ENCODE results near the gene SUV39H2. TPM values are rescaled to one million over a fixed set of nuclear protein-coding genes. Genes with fewer than 3 reads are reported as not detected.
"Not testable (repeated sequence)": the region's sequence is repeated elsewhere in the genome, so short reads cannot be mapped to it uniquely, and the experiment has no call there.

SUV39H2 gene
- total RNA-seq, 4 donors from 2014 or later = 7.4 to 41.5 (median 12.2) TPM

DNA sequence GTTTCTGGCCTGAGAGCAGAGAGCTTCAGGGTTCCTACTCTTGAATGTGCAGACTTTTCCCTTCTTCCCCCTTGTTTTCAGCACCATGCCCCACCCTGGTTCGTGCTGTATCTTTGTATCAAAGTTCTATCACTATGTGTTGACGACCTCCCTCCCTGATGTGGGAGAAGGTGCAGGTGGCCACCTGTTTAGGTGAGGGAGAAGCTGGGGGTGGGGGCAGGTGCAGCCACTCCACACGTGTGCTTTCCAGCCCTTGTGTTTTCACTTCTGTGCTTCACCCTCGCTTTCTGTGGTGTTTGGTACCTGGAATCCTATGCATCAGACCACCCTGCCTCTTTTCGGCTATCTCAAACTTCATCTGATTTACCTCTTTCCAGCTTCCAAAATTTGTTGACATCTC lies 19.6 kb upstream of the SUV39H2 start:
- intact Hi-C loops (cut with DNase I; ENCODE audit: low total_unique reads) = no loop called here
- H3K9me3 ChIP-seq = no peaks in the 10 kb centered on the region
- no peaks in the 10 kb centered on the region for H3K36me3 ChIP-seq
- DNase-seq = no peak
- no peak overlapping the region for H3K27ac ChIP-seq
- H3K4me1 ChIP-seq = no peaks in the 10 kb centered on the region
- no peak overlapping the region for H3K4me3 ChIP-seq
- TF ChIP-seq, protein P1, sequence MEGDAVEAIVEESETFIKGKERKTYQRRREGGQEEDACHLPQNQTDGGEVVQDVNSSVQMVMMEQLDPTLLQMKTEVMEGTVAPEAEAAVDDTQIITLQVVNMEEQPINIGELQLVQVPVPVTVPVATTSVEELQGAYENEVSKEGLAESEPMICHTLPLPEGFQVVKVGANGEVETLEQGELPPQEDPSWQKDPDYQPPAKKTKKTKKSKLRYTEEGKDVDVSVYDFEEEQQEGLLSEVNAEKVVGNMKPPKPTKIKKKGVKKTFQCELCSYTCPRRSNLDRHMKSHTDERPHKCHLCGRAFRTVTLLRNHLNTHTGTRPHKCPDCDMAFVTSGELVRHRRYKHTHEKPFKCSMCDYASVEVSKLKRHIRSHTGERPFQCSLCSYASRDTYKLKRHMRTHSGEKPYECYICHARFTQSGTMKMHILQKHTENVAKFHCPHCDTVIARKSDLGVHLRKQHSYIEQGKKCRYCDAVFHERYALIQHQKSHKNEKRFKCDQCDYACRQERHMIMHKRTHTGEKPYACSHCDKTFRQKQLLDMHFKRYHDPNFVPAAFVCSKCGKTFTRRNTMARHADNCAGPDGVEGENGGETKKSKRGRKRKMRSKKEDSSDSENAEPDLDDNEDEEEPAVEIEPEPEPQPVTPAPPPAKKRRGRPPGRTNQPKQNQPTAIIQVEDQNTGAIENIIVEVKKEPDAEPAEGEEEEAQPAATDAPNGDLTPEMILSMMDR (IDR thresholded peaks at IDR 0.05) = no peak
- no peak for TF ChIP-seq POLR2A (IDR thresholded peaks at IDR 0.05)
- H3K27me3 ChIP-seq = no peaks in the 10 kb centered on the region

DNA sequence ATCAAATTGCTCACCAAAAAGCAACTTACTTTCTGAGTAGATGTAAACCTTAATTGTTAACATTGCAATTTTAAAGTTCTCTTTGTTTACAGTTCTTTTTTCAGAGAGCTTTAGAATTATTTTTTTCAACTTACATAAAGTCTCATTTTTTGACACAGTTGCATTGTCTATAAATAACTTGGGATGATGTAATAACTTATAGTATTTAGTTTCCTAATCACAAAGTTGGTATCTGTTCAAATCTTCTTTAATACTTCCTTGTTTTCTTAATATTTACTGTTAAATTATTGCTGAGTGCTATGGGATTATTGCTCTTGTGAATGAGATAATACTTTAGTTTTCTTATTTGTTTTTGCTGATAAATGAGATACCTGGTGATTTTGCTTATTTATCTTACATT lies 18.9 kb upstream of the SUV39H2 start:
- H3K9me3 ChIP-seq = no peaks in the 10 kb centered on the region
- no peaks in the 10 kb centered on the region for H3K4me1 ChIP-seq
- intact Hi-C loops (cut with DNase I; ENCODE audit: low total_unique reads) = no loop called here
- H3K27ac ChIP-seq = no peak overlapping the region
- H3K4me3 ChIP-seq = no peak overlapping the region
- H3K36me3 ChIP-seq = no peaks in the 10 kb centered on the region
- TF ChIP-seq POLR2A (IDR thresholded peaks at IDR 0.05) = no peak
- TF ChIP-seq, protein P1 (IDR thresholded peaks at IDR 0.05) = no peak
- no peaks in the 10 kb centered on the region for H3K27me3 ChIP-seq
- DNase-seq = no peak

- no peaks in the 10 kb centered on the region for H3K4me1 ChIP-seq
- TF ChIP-seq, protein P1 (IDR thresholded peaks at IDR 0.05) = no peak
- no peak for TF ChIP-seq POLR2A (IDR thresholded peaks at IDR 0.05)
- no peaks in the 10 kb centered on the region for H3K9me3 ChIP-seq
- no peak overlapping the region for H3K4me3 ChIP-seq
- intact Hi-C loops (cut with DNase I; ENCODE audit: low total_unique reads) = no loop called here
- no peak overlapping the region for H3K27ac ChIP-seq
- DNase-seq = no peak
- H3K36me3 ChIP-seq = no peaks in the 10 kb centered on the region
- H3K27me3 ChIP-seq = no peaks in the 10 kb centered on the region
Observed at GRCh38 chr10:14860791-14861190, 17.9 kb upstream of the SUV39H2 start.

GRCh38 chr10:14864466-14864865 lies 14.2 kb upstream of the SUV39H2 start:
- H3K4me1 ChIP-seq; H3K4me3 ChIP-seq; H3K9me3 ChIP-seq; H3K27me3 ChIP-seq; intact Hi-C loops (cut with DNase I; ENCODE audit: low total_unique reads); DNase-seq; H3K36me3 ChIP-seq; H3K27ac ChIP-seq: not testable (repeated sequence)

DNA sequence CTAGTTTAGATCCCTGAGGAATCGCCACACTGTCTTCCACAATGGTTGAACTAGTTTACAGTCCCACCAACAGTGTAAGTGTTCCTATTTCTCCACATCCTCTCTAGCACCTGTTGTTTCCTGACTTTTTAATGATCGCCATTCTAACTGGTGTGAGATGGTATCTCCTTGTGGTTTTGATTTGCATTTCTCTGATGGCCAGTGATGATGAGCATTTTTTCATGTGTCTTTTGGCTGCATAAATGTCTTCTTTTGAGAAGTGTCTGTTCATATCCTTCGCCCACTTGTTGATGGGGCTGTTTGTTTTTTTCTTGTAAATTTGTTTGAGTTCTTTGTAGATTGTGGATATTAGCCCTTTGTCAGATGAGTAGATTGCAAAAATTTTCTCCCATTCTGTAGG lies 13.8 kb upstream of the SUV39H2 start:
- H3K27ac ChIP-seq; H3K4me1 ChIP-seq; H3K27me3 ChIP-seq; H3K4me3 ChIP-seq; DNase-seq; intact Hi-C loops (cut with DNase I; ENCODE audit: low total_unique reads); H3K36me3 ChIP-seq; H3K9me3 ChIP-seq: not testable (repeated sequence)

- no peak for DNase-seq
- Histone ChIP-seq H3K4me3 (no peak overlapping the region), H3K4me1 (no peaks in the 10 kb centered on the region), H3K36me3 (no peaks in the 10 kb centered on the region), H3K27me3 (no peaks in the 10 kb centered on the region), H3K9me3 (no peaks in the 10 kb centered on the region), H3K27ac (no peak overlapping the region)
- TF ChIP-seq POLR2A (IDR thresholded peaks at IDR 0.05) = no peak
- TF ChIP-seq, protein P1 (IDR thresholded peaks at IDR 0.05) = no peak
- intact Hi-C loops (cut with DNase I; ENCODE audit: low total_unique reads) = no loop called here
Observed at GRCh38 chr10:14873090-14873760, 5.4 kb upstream of the SUV39H2 start.

All from uterus (tissue), 4 donors.